ENCODE data around the gene ABCC3. TPM values are rescaled to one million over a fixed set of nuclear protein-coding genes. Genes with fewer than 3 reads are reported as not detected.

The ABCC3 gene
- total RNA-seq, 4 donors from 2014 or later, result 2.0 to 18.7 (median 5.1) TPM

- Histone ChIP-seq H3K9me3 (no peaks in the 10 kb centered on the region), H3K27me3 (peaks cover 74% of the 10 kb centered on the region), H3K4me1 (peaks cover 0 to 19% (median 15%) of the 10 kb centered on the region in 3 donors), H3K36me3 (no peaks in the 10 kb centered on the region), H3K4me3 (no peak overlapping the region), H3K27ac (no peak overlapping the region)
- ATAC-seq, result no peak
- WGBS, 2 donors (ENCODE audit: low coverage in 1 of 2), result 62 to 100% methylated on average over 1 to 3 of the region's 11 CpGs
- TF ChIP-seq EP300 (IDR thresholded peaks at IDR 0.05) (no peak), POLR2AphosphoS5 (IDR thresholded peaks at IDR 0.05) (no peak), CTCF (IDR thresholded peaks at IDR 0.05) (no peak), POLR2A (IDR thresholded peaks at IDR 0.05) (no peak)
These were observed 3.3 kb upstream of the ABCC3 start for GRCh38 chr17:50631195-50631907.

- TF ChIP-seq POLR2AphosphoS5 (IDR thresholded peaks at IDR 0.05), result no peak
- no peak for TF ChIP-seq POLR2A (IDR thresholded peaks at IDR 0.05)
- TF ChIP-seq EP300 (IDR thresholded peaks at IDR 0.05), result no peak
- TF ChIP-seq CTCF (IDR thresholded peaks at IDR 0.05), result no peak
- no peak for ATAC-seq
- Histone ChIP-seq H3K27ac (no peak overlapping the region), H3K27me3 (peaks cover 81% of the 10 kb centered on the region), H3K4me1 (peaks cover 0 to 17% (median 15%) of the 10 kb centered on the region in 3 donors), H3K36me3 (no peaks in the 10 kb centered on the region), H3K9me3 (no peaks in the 10 kb centered on the region), H3K4me3 (no peak overlapping the region)
- 83 to 93% methylated on average over 7 to 9 of the region's 9 CpGs for WGBS, 2 donors (ENCODE audit: low coverage in 1 of 2)
These were observed 2.6 kb upstream of the ABCC3 start for GRCh38 chr17:50631908-50632571.

GRCh38 chr17:50632637-50633036 is 2.0 kb upstream of the ABCC3 start:
- Histone ChIP-seq H3K4me1 (peaks cover 0 to 17% (median 15%) of the 10 kb centered on the region in 3 donors), H3K9me3 (no peaks in the 10 kb centered on the region), H3K27me3 (peaks cover 83% of the 10 kb centered on the region), H3K36me3 (no peaks in the 10 kb centered on the region), H3K27ac (no peak overlapping the region), H3K4me3 (no peak overlapping the region)
- no peak for ATAC-seq
- TF ChIP-seq POLR2A (IDR thresholded peaks at IDR 0.05), result no peak
- no peak for TF ChIP-seq POLR2AphosphoS5 (IDR thresholded peaks at IDR 0.05)
- TF ChIP-seq CTCF (IDR thresholded peaks at IDR 0.05), result no peak
- TF ChIP-seq EP300 (IDR thresholded peaks at IDR 0.05), result no peak
- WGBS, 2 donors (ENCODE audit: low coverage in 1 of 2), result 84 to 100% methylated on average over 2 to 3 of the region's 5 CpGs

GRCh38 chr17:50633683-50634082 is 998 bp upstream of the ABCC3 start:
- no peaks in the 10 kb centered on the region for H3K9me3 ChIP-seq
- ATAC-seq, result no peak
- no peaks in the 10 kb centered on the region for H3K36me3 ChIP-seq
- peaks cover 80% of the 10 kb centered on the region for H3K27me3 ChIP-seq
- peaks cover 0 to 22% (median 15%) of the 10 kb centered on the region in 3 donors for H3K4me1 ChIP-seq
- WGBS, 2 donors (ENCODE audit: low coverage in 1 of 2), result 97 to 99% methylated on average over 7 of the region's 9 CpGs
- TF ChIP-seq CTCF (IDR thresholded peaks at IDR 0.05), result no peak
- TF ChIP-seq POLR2AphosphoS5 (IDR thresholded peaks at IDR 0.05), result no peak
- TF ChIP-seq POLR2A (IDR thresholded peaks at IDR 0.05), result no peak
- TF ChIP-seq EP300 (IDR thresholded peaks at IDR 0.05), result no peak
- no peak overlapping the region for H3K27ac ChIP-seq
- H3K4me3 ChIP-seq, result no peak overlapping the region
